Kidney (tissue), 14 donors: ENCODE data around the gene MYO10. TPM values are rescaled to one million over a fixed set of nuclear protein-coding genes. Genes with fewer than 3 reads are reported as not detected.
"Not testable (repeated sequence)": the region's sequence is repeated elsewhere in the genome, so short reads cannot be mapped to it uniquely, and the experiment has no call there.

ENCODE experiments used
- DNase-seq, 5 donors: peaks; one replicate each; pipeline ENCODE4 v3.0.0-alpha.2; 2013 to 2020
- FAIRE-seq: peaks from 2 replicates; lab custom pipeline; 2012; peaks lifted over from hg19 to GRCh38; lab: Jason Lieb, UNC
- H3K27ac ChIP-seq, 2 donors: one replicate each; pipeline ENCODE4 v1.7.0; 2013; ENCODE audit warnings: low read depth in 2 of 2, low read length in 2 of 2, inconsistent platforms in 1 of 2
- H3K27me3 ChIP-seq: one replicate; pipeline ENCODE4 v1.7.1; 2013; ENCODE audit warnings: low read length, inconsistent platforms; ENCODE audit not compliant: control insufficient read depth, insufficient read depth
- H3K36me3 ChIP-seq, 3 donors: one replicate each; pipeline versions ENCODE4 v1.7.0 to v1.7.1; 2013; ENCODE audit warnings: low read length in 3 of 3, control low read depth in 1 of 3, inconsistent platforms in 1 of 3; ENCODE audit not compliant: insufficient read depth in 3 of 3, control insufficient read depth in 2 of 3
- H3K4me1 ChIP-seq, 3 donors: one replicate each; pipeline versions ENCODE4 v1.7.0 to v1.7.1; 2013; ENCODE audit warnings: low read length in 3 of 3, inconsistent platforms in 1 of 3, low read depth in 1 of 3; ENCODE audit not compliant: control insufficient read depth in 2 of 3, insufficient read depth in 2 of 3
- H3K4me3 ChIP-seq, 3 donors: one replicate each; pipeline versions ENCODE4 v1.7.0 to v1.8.1; 2013; ENCODE audit warnings: low read length in 3 of 3, control low read depth in 1 of 3, inconsistent platforms in 1 of 3
- H3K9ac ChIP-seq, 3 donors: one replicate each; pipeline versions ENCODE4 v1.7.0 to v1.7.1; 2013; ENCODE audit warnings: low read length in 3 of 3, control low read depth in 1 of 3, inconsistent platforms in 1 of 3
- H3K9me3 ChIP-seq, 3 donors: one replicate each; pipeline versions ENCODE4 v1.7.0 to v1.7.1; 2013; ENCODE audit warnings: low read length in 3 of 3, control low read depth in 1 of 3, inconsistent platforms in 1 of 3; ENCODE audit not compliant: control insufficient read depth in 2 of 3, insufficient read depth in 1 of 3
- intact Hi-C: fragments of 100-400 bp; cut with DNase I; formaldehyde crosslinking; loops from one replicate; pipeline ENCODE4 v1.11.1; 2022
- polyA plus RNA-seq: library from polyadenylated mRNA; stranded (reverse); fragments of 350-450 nt; fragmentation: Illumina TruSeq; extraction: RNeasy Lipid Tissue Mini Kit (QIAGEN cat#74804); gene quantifications from one replicate; pipeline ENCODE4 v1.2.3, GENCODE V29; 2014; ENCODE audit warnings: low read depth, low replicate concordance; ENCODE audit not compliant: insufficient read depth
- total RNA-seq: library from RNA; stranded (reverse); fragmentation: NEBNext Ultra II Directional; extraction: Animal tissue kit (Norgen Biotek cat#: 25700); gene quantifications from one replicate; pipeline ENCODE4 v1.2.1, GENCODE V29; 2021
- TF ChIP-seq, protein P1 (sequence below): IDR thresholded peaks from 3 replicates; pipeline ENCODE4 v1.5.1; 2012; ENCODE audit warnings: mild to moderate bottlenecking, moderate library complexity, borderline replicate concordance; ENCODE audit not compliant: insufficient read depth; ENCODE audit errors: extremely low read depth
- donor health status: control.
- donor health status: control.
- donor health status: control.
- donor health status: control.
- donor health status: control.
- donor health status: DM: yes; HTN: yes; CAD: no.
- donor health status: Normal renal cell carcinoma (clear cell type).

The MYO10 gene
- total and polyA plus RNA-seq, 2 donors from 2014 or later, result 7.6 to 52.4 TPM

DNA sequence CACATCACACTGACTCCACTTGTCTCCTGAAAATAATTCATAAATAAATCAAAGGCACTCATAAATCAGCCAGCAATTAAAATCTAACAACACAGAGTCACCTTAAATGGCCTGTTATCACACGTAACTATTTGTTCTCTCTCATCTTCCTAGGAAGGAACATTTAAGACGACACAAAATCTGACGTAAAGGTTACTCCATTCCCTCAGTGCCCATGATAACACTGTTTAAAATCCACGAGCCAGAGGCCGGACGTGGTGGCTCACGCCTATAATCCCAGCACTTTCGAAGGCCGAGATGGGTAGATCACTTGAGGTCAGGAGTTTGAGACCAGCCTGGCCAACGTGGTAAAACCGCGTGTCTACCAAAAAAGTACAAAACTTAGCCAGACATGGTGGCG is 56.4 kb downstream of the MYO10 start:
- Histone ChIP-seq H3K36me3 (no peaks in the 10 kb centered on the region), H3K4me1 (peaks cover 0 to 6% (median 0%) of the 10 kb centered on the region in 3 donors), H3K4me3 (no peak overlapping the region), H3K27ac (no peak overlapping the region), H3K9me3 (no peaks in the 10 kb centered on the region), H3K27me3 (no peaks in the 10 kb centered on the region), H3K9ac (no peak overlapping the region)
- intact Hi-C loops, result no loop called here
- FAIRE-seq (no peak), DNase-seq (no peak)
- TF ChIP-seq, protein P1, sequence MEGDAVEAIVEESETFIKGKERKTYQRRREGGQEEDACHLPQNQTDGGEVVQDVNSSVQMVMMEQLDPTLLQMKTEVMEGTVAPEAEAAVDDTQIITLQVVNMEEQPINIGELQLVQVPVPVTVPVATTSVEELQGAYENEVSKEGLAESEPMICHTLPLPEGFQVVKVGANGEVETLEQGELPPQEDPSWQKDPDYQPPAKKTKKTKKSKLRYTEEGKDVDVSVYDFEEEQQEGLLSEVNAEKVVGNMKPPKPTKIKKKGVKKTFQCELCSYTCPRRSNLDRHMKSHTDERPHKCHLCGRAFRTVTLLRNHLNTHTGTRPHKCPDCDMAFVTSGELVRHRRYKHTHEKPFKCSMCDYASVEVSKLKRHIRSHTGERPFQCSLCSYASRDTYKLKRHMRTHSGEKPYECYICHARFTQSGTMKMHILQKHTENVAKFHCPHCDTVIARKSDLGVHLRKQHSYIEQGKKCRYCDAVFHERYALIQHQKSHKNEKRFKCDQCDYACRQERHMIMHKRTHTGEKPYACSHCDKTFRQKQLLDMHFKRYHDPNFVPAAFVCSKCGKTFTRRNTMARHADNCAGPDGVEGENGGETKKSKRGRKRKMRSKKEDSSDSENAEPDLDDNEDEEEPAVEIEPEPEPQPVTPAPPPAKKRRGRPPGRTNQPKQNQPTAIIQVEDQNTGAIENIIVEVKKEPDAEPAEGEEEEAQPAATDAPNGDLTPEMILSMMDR, result no peak

DNA sequence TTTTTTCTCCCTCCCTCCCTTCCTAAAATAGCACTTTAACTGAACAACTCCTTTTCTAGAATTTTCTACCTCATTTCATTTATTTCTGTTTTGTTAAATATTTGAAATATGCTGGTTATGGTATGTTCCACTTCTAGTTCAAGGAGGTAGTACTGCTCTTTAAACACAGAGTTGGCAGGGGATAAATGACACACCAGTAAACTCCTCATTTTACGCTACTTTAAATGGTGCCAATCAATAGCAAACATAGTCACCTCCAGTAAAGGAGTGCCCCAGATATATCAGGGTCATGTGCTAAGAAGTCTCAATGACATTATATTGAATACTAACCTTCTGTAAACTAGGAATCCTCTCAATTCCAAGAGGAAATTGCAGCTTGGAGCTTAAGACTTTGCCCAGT is 56.9 kb downstream of the MYO10 start:
- H3K27ac ChIP-seq, result no peak overlapping the region
- FAIRE-seq, result no peak

DNA sequence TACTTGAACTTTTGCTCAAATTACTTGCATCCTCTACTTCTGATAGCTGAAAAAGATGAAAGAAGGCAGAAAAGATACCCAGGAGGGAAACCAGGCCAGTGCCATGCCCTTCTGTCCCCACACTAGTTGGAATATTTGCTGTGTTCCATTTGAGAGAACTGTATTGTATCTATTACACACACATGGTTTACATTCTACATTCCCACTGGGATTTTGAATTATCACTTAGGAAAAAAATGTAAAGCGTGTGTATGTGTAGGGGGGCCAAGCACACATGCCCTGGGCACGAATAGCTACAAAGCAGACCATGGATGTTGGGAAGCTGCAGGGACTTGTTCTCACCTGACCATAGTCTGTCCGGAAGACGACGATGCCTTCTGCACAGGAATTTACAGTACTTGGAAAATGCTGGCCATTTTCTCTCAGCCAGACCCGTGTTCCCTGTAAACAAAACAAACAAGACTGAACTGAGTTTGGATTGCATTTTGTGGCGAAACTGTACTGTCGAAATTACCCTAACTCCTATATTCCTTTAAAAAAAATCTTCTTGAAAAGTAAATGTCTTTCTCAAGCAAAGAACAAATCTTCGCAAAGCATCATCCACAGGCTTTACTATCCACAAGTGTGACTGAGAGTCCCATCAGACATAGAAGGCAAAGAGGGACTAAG is 58.7 kb downstream of the MYO10 start:
- intact Hi-C loops, result no loop called here
- H3K4me3 ChIP-seq, result no peak overlapping the region
- H3K9ac ChIP-seq, result no peak overlapping the region
- H3K27me3 ChIP-seq, result no peaks in the 10 kb centered on the region
- DNase-seq (no peak), FAIRE-seq (no peak)
- peaks cover 0 to 6% (median 0%) of the 10 kb centered on the region in 3 donors for H3K4me1 ChIP-seq
- H3K27ac ChIP-seq, result no peak overlapping the region
- H3K9me3 ChIP-seq, result no peaks in the 10 kb centered on the region
- H3K36me3 ChIP-seq, result no peaks in the 10 kb centered on the region
- TF ChIP-seq, protein P1, result no peak

More for the DNA sequence above, 56.9 kb downstream of the MYO10 start:
- H3K9me3 ChIP-seq, result no peaks in the 10 kb centered on the region
- intact Hi-C loops, result no loop called here
- no peak for DNase-seq
- H3K4me1 ChIP-seq, result peaks cover 0 to 6% (median 0%) of the 10 kb centered on the region in 3 donors
- no peaks in the 10 kb centered on the region for H3K36me3 ChIP-seq
- no peak overlapping the region for H3K4me3 ChIP-seq
- TF ChIP-seq, protein P1, result no peak
- H3K27me3 ChIP-seq, result no peaks in the 10 kb centered on the region
- H3K9ac ChIP-seq, result no peak overlapping the region

DNA sequence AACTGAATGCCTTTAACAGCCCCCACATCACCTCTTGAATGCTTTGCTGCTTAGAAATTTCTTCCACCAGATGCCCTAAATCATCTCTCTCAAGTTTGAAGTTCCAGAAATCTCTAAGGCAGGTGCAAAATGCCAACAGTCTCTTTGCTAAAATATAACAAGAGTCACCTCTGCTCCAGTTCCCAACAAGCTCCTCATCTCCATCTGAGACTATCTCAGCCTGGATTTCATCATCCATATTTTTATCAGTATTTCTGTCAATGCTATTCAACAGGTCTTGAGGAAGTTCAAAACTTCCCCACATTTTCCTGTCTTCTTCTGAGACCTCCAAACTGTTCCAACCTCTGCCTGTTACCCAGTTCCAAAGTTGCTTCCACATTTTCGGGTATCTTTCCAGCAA is 61.7 kb downstream of the MYO10 start:
- H3K27ac ChIP-seq, H3K36me3 ChIP-seq, H3K4me3 ChIP-seq, DNase-seq, H3K9me3 ChIP-seq, intact Hi-C loops, H3K9ac ChIP-seq, H3K27me3 ChIP-seq, FAIRE-seq, H3K4me1 ChIP-seq: not testable (repeated sequence)
